HG03060 (cell line): ENCODE data around the gene GPSM1.
A peak's percentile ranks its signal among the peaks of the same experiment; 100 is the strongest.

Source experiments
- ATAC-seq: cut with Tn5 transposase; IDR thresholded peaks from one replicate; pipeline ENCODE4 v1.9.1; 2021; ENCODE audit warnings: low read depth, moderate number of reproducible peaks; ENCODE audit not compliant: unreplicated experiment

Gene GPSM1, protein sequence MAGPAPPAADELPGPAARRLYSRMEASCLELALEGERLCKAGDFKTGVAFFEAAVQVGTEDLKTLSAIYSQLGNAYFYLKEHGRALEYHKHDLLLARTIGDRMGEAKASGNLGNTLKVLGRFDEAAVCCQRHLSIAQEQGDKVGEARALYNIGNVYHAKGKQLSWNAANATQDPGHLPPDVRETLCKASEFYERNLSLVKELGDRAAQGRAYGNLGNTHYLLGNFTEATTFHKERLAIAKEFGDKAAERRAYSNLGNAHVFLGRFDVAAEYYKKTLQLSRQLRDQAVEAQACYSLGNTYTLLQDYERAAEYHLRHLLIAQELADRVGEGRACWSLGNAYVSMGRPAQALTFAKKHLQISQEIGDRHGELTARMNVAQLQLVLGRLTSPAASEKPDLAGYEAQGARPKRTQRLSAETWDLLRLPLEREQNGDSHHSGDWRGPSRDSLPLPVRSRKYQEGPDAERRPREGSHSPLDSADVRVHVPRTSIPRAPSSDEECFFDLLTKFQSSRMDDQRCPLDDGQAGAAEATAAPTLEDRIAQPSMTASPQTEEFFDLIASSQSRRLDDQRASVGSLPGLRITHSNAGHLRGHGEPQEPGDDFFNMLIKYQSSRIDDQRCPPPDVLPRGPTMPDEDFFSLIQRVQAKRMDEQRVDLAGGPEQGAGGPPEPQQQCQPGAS

DNA sequence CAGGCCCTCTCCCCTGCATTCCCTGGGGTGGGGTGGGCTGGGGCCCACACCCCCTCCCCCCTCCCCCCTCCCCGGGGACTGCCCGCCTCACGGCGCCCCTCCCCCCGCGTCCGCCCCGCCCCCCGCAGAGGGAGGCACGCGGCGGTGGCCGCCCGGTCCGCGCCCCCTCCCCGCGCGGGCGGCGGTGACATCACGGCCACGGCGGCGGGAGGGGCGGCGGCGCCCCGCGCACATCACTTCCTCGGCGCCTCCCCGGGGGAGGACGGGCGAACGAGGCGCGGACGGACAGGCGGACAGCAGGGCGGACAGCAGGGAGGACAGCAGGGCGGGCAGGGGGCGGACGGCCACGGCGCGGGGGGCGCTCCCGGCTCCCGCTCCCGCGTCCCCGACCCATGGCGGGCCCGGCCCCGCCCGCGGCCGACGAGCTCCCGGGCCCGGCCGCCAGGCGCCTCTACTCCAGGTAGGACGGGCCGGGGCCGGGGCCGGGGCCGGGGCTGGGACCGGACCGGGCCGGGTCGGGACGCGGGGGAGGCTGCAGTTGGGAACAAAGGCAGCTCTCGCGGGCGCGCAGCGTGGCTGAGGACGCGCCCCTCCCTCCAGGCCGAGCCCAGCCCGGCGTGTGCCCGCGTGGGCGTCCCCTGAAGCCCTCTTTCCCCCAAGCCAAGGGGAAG, at the start of gene GPSM1:
GPSM1 (plus strand) TSS at position 236 of the 671 bp plus-strand sequence; CDS start at position 393, 157 bp downstream.
- ATAC-seq: no peak

DNA sequence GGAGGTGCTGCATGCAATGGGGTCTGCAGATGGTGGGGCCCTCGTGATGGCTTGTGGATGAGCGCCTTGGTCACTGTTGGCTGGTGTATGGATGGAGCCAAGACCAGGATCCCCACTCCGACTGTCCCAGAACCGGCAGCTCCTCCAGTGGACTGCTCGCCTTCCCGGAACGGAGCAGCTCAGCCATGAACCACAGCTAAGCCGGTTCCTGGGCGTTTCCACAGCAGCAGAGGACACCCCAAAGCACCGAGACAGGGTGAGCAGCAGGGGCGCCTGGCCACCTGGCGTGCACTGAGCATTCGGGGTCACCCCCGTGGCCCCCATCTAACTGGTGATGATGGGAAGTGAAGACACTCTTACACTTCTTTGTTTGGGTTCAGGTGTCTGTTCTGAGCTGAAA, 49.6 kb upstream of the GPSM1 start:
- no peak for ATAC-seq

DNA sequence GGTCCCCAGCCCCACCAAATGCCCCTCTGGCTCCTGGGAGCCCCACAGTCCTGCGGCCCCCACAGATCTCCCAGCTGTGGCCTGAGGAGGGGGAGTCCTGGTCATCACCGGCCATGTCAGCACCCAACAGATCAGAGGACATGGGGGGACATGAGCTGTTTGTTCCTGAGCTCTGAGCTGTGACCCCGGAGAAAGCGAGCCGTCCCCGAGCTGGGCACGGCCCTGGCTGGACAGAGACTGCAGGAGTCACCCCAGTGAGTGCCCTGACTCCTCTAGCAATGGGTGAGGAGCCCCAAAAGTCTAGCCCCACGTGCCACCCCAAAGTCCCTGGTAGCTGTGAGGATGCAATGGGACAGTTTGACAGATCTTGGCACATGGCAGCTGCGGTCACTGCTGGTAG, 49.1 kb upstream of the GPSM1 start:
- no peak for ATAC-seq

- ATAC-seq: no peak
Measured at GRCh38 chr9:136278894-136279293, 48.4 kb upstream of the GPSM1 start.

GRCh38 chr9:136279471-136279870, 47.9 kb upstream of the GPSM1 start:
- no peak for ATAC-seq

- no peak for ATAC-seq
Measured at GRCh38 chr9:136280535-136281315, 46.6 kb upstream of the GPSM1 start.

DNA sequence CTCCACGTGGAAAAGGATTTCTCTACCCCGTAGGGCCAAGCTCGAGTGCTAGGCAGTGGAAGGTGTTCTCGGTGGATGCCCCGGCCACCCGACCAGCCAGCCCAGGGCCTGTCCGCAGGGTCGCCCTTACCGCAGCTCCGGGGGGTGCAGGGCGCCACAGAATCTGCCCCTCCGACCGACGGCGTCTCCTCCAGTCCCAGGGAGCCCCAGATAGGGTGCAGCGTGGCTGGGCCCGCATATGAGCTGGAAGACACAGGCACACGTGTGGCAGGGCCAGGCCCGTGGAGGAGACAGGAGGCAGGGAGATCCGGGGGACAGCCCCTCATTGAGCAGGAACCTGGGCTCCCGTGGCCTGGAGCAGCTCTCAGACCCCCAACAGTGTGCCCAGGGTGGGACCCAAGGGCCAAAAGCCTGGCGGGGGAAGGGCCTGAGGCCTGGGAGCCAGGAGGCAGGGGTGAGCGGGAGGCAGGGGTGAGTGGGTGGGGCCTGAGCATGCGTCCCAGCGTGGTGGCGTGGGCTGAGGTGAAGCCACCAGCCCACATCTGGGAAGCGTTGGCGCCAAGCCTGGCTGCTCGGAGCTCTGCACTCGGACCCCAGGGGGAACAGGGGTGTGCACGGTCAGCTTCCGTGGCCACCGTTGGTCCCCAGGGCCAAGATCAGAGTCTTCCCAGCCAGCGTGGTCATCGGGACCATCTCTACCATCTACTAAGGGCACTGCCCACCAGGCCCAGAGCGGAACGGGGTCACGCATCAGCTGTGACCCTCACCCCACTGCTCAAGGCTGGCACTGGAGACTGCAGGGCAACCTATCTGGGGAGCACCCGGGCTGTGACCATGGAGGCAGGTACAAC, 45.7 kb upstream of the GPSM1 start:
- ATAC-seq: no peak

DNA sequence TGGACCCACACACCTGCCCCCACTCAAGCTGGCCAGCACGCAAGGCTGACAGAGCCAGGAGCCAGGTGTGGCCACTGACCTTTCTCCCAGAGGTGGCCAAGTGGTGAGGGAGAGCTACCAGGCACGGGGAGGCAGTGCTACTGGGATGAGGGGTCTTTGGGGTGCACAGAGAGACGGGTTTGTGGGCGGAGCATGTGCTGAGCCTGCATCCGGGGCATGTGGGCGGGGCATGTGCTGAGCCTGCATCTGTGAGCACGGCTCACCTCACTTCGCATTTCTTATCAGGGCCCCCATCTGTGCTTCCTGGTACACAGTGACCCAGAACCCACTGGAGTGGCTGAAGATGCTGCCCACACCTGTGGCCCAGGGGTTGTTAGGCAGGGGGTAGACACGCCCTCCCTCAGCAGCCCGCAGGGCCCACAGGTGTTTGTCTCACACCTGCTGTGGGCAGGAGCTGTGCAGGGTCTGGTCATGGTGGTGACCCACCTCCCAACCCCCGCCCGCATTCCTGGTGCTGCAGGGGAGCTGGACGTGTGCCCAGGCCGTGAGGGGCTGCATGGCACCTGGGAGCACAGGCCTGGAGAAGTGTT, 45.0 kb upstream of the GPSM1 start:
- no peak for ATAC-seq

- peak; percentile 67 for ATAC-seq
Measured at GRCh38 chr9:136283291-136284235, 43.8 kb upstream of the GPSM1 start.

DNA sequence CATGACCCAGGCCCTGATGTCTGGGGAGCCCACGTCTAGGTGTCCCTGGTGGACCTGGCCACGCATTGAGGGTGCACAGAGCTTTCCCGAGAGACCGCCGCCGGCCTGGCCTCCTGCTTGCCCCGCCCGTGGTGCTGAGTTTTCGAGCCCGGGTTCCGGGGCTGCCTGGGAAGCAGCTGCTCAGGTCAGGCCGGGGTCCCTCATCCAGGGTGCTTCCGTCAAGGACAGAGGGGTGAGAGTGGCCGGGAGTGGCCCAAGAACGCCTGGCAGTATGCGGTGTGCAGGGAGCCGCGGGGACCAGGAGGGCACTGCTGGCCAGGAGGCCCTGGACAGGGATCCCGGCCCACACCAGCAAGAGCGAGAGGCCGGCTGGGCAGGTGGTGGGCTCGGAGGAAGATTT, 43.0 kb upstream of the GPSM1 start:
- ATAC-seq: no peak

GRCh38 chr9:136284951-136285350, 42.4 kb upstream of the GPSM1 start:
- ATAC-seq: no peak

DNA sequence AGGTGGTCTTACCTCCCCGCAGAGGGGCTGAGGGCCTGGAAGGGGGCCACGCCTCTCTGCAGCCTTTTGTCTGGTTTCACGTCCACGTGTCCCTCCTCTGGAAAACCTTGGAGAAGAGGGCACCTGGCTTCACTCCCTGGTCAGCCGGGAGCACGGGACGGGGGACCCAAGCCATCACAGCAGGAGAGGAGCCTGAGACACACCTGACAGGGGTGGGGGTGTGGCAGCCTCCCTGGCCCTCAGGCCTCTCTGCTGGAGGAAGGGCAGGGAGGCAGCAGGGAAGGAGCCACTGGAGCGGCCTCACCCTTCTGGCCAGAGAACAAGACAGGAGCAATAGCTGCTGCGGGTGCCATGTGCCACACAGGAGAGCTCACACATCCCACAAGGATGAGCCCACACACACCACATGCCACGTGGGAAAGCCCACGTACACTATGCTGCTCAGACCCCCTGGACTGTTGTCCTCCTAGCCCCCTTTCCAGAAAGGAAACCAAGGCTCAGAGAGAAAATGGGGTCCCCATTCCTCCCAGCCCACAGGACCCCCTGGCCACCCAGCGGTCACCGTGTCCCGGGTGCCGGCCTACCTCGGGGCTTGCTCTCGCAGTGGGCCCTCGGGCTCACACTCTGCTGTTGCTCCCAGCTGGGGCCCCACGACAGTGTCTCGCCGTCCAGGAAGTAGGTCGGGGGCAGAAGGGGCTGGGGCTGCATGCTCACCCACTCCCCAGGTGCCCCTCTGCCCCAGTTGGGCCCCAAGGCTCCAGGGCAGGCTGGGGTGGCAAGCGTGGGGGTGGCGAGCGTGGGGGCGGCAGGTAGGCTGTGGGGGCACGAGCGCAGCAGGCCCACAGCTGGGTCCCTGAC, 41.6 kb upstream of the GPSM1 start:
- ATAC-seq: no peak

- no peak for ATAC-seq
Measured at GRCh38 chr9:136286359-136286986, 40.9 kb upstream of the GPSM1 start.

- no peak for ATAC-seq
Measured at GRCh38 chr9:136286987-136287379, 40.4 kb upstream of the GPSM1 start.

DNA sequence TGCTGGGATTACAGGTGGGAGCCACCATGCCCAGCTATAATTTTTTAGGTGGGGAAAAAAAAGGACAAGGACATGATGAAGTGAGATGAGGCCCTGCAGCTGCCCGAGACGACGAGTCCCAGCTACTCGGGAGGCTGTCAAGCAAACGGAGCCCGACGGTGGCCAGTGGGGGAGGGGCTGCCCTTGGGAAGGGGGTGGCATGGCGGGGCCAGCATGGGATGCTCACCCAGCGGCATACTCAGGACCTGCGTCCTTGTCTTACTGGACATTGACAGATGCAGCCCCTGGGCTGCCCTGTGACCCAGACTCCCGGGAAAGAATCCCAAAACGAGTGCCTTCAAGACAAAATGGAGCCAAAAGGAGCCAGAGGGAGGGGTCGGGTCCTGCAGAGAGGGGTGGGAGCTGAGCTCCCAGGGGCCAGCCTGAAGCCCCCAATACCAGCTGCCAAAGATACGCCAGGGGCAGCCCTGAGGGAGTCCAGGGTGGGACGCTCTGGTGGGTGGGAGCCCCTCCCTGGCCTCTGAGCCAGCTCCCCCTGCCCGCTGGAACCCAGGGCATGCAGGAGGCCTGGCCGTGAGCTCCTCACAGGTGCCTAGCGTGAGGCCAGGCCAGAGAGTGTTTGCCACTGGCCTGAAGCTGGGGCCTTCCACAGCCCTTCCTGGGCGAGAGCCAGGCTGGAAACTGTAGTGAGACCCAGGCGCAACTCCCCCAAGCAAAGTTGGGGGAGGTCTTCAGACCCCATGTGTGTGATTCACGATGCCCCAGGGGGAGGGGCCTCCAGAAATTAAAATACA, 39.2 kb upstream of the GPSM1 start:
- ATAC-seq: no peak
